ENCODE data around the gene ADM2.

DNA sequence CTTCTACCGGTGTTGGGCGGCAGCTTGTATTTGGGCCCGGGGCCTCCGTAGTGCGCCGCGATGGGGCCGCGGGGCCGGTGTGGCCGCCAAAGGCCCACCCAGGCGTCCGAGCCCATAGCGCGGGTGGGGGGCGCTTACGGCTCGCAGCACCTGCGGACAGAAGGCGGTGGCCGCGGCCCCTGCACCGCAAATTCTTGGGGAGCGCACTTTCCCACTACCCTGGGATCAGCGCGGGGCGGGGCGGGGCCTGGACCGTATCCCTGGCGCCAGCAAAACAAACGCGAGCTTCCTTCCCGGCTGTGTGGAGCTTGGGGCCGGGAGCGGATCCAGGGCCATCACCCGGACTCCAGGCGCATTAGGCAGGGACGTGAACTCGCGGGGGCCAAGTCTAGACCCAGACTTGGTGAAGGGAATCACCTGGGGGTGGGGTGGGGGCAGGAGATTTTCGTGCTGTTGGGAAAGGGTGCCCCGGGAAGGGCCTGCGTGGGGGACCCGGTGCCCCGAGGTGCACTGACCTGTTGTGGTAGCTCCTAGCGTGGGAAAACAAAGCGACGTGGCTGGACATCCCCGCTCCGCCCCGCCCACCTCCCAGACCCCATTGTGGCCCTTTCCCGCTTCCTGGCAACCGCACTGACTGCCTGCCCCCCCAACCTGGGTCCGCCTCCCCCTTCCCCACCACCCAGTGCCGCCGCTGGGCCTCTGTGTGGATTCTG is 50.8 kb downstream of the ADM2 start:
- TF ChIP-seq GLIS3 (CRISPR knock-in tag; IDR thresholded peaks at IDR 0.05) (no peak), PPARA (CRISPR knock-in tag; IDR thresholded peaks at IDR 0.05; ENCODE audit: borderline replicate concordance) (no peak), CSDC2 (CRISPR knock-in tag; IDR thresholded peaks at IDR 0.05) (no peak), ZFP30 (CRISPR knock-in tag; IDR thresholded peaks at IDR 0.05) (no peak), ZNF565 (CRISPR knock-in tag; conservative IDR thresholded peaks at IDR 0.05; ENCODE audit: low read depth) (no peak), ZNF70 (CRISPR knock-in tag; IDR thresholded peaks at IDR 0.05) (no peak), ARNTL (CRISPR knock-in tag; IDR thresholded peaks at IDR 0.05; ENCODE audit: borderline replicate concordance, low read depth) (no peak)
- TF ChIP-seq, protein P1, sequence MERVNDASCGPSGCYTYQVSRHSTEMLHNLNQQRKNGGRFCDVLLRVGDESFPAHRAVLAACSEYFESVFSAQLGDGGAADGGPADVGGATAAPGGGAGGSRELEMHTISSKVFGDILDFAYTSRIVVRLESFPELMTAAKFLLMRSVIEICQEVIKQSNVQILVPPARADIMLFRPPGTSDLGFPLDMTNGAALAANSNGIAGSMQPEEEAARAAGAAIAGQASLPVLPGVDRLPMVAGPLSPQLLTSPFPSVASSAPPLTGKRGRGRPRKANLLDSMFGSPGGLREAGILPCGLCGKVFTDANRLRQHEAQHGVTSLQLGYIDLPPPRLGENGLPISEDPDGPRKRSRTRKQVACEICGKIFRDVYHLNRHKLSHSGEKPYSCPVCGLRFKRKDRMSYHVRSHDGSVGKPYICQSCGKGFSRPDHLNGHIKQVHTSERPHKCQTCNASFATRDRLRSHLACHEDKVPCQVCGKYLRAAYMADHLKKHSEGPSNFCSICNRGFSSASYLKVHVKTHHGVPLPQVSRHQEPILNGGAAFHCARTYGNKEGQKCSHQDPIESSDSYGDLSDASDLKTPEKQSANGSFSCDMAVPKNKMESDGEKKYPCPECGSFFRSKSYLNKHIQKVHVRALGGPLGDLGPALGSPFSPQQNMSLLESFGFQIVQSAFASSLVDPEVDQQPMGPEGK (CRISPR knock-in tag; IDR thresholded peaks at IDR 0.05; ENCODE audit: borderline replicate concordance) = no peak

Data from SK-N-SH treated with all-trans-retinoic acid at 6 μM for 48 hours (cell line).